Panc1 (cell line): ENCODE results near the gene FCN3. TPM values are rescaled to one million over a fixed set of nuclear protein-coding genes. Genes with fewer than 3 reads are reported as not detected.

Experiments
- ATAC-seq: fragments of 200-7000 bp; cut with Tn5 transposase; 2 replicates; pipeline ENCODE4 v1.9.1; 2020; ENCODE audit warnings: mild to moderate bottlenecking, moderate library complexity
- BruUV-seq: library from RNA; stranded (reverse); fragments of 400-500 nt; replicated peaks from 2 replicates; lab custom pipeline; 2021; lab: Mats Ljungman, UMichigan
- CTCF ChIA-PET: fragments of 300-600 bp; sonication (Branson Sonifier 250); formaldehyde crosslinking; loops from one replicate; lab custom pipeline; 2022; ENCODE audit warnings: antibody characterized with exemption; lab: Charles Lee
- POLR2A ChIA-PET: fragments of 300-600 bp; sonication (Branson Sonifier 250); formaldehyde crosslinking; loops from one replicate; lab custom pipeline; 2022; ENCODE audit warnings: antibody characterized with exemption; lab: Charles Lee
- DNase-seq: peaks from one replicate; pipeline ENCODE4 v3.0.0-alpha.2; 2010; ENCODE audit warnings: low read depth, low spot score
- H3K27ac ChIP-seq: 2 replicates; pipeline ENCODE4 v1.5.1; 2011; ENCODE audit warnings: mild to moderate bottlenecking, low read length, inconsistent platforms
- H3K27me3 ChIP-seq: fragments of 200-500 bp; sonication (Bioruptor generic); 2 replicates; pipeline ENCODE4 v1.6.0; 2014; ENCODE audit warnings: low read length, inconsistent platforms; ENCODE audit not compliant: control insufficient read depth, insufficient read depth
- H3K36me3 ChIP-seq: fragments of 200-500 bp; sonication (Bioruptor generic); 2 replicates; pipeline ENCODE4 v1.5.1; 2014; ENCODE audit warnings: inconsistent platforms, mild to moderate bottlenecking, low read length, moderate library complexity; ENCODE audit not compliant: control insufficient read depth, insufficient read depth
- H3K4me1 ChIP-seq: 2 replicates; pipeline ENCODE4 v1.5.1; 2011; ENCODE audit warnings: inconsistent platforms, mild to moderate bottlenecking, low read length, moderate library complexity; ENCODE audit not compliant: control insufficient read depth, insufficient read depth
- H3K4me3 ChIP-seq, 2 experiments: 2 replicates each; pipeline ENCODE4 v1.5.1; 2011 to 2012; ENCODE audit warnings: low read depth in 2 of 2, low read length in 2 of 2, mild to moderate bottlenecking in 2 of 2, inconsistent platforms in 1 of 2, moderate library complexity in 1 of 2
- H3K9me3 ChIP-seq: fragments of 200-500 bp; sonication (Bioruptor generic); 2 replicates; pipeline ENCODE4 v1.5.1; 2014; ENCODE audit warnings: low read depth, mild to moderate bottlenecking, inconsistent platforms, low read length, moderate library complexity; ENCODE audit not compliant: control insufficient read depth, insufficient read depth
- CTCF ChIP-seq: fragments of 450-650 bp; IDR thresholded peaks from 2 replicates; pipeline ENCODE4 v1.5.1; 2017; ENCODE audit warnings: mild to moderate bottlenecking
- POLR2AphosphoS5 ChIP-seq: IDR thresholded peaks from 2 replicates; pipeline ENCODE4 v1.6.1; 2012; ENCODE audit warnings: mild to moderate bottlenecking, low read depth, low read length, moderate library complexity
- REST ChIP-seq, 2 experiments: IDR thresholded peaks; 2 replicates each; pipeline ENCODE4 v1.6.1; 2011 to 2012; ENCODE audit warnings: low read depth in 2 of 2, control low read depth in 1 of 2, low read length in 1 of 2, mild to moderate bottlenecking in 1 of 2, moderate library complexity in 1 of 2; ENCODE audit not compliant: insufficient read depth in 1 of 2
- SIN3A ChIP-seq: IDR thresholded peaks from 2 replicates; pipeline ENCODE4 v1.6.1; 2012; ENCODE audit warnings: low read depth, mild to moderate bottlenecking, low read length, moderate library complexity, borderline replicate concordance; ENCODE audit not compliant: insufficient read depth
- TCF7L2 ChIP-seq: IDR thresholded peaks from 2 replicates; pipeline ENCODE4 v1.6.1; 2011; ENCODE audit warnings: mild to moderate bottlenecking, low read depth, low read length, inconsistent platforms
- in situ Hi-C: cut with HindIII; loops from 2 replicates; pipeline ENCODE4 v1.10.0; 2016; ENCODE audit warnings: low sequenced_read_pairs, low pct_unique_long_range_greater_than_20kb
- intact Hi-C: fragments of 100-400 bp; cut with micrococcal nuclease; formaldehyde crosslinking; loops from one replicate; pipeline ENCODE4 v1.10.0; 2022; ENCODE audit not compliant: unreplicated experiment
- total RNA-seq: library from RNA; stranded (reverse); gene quantifications from one replicate; pipeline ENCODE4 v1.2.1, GENCODE V29; 2021; ENCODE audit not compliant: unreplicated experiment

Gene FCN3
- total RNA-seq, 1 experiment from 2014 or later = not detected

- no peak for TF ChIP-seq TCF7L2
- no peak for TF ChIP-seq SIN3A
- no peak for TF ChIP-seq CTCF
- no TSS peak for BruUV-seq
- ChIA-PET CTCF (interaction anchor here (0.6 kb wide), 1 partner anchor 17 kb away, joined by 3 read pairs; no protein-coding TSS in a partner anchor), POLR2A (interaction anchor here (0.7 to 1.3 kb wide), 3 partner anchors 20 to 1040 kb away, joined by 3 to 5 read pairs (median 3); no protein-coding TSS in a partner anchor)
- Histone ChIP-seq H3K27me3 (no peaks in the 10 kb centered on the region), H3K27ac (no peak overlapping the region), H3K4me3 (no peak overlapping the region), H3K36me3 (no peaks in the 10 kb centered on the region), H3K9me3 (no peaks in the 10 kb centered on the region), H3K4me1 (peaks cover 29% of the 10 kb centered on the region)
- ATAC-seq = no peak
- intact Hi-C loops (no loop called here), in situ Hi-C loops (no loop called here)
- DNase-seq = no peak
Observed at GRCh38 chr1:27345272-27345671, 29.4 kb downstream of the FCN3 start.

DNA sequence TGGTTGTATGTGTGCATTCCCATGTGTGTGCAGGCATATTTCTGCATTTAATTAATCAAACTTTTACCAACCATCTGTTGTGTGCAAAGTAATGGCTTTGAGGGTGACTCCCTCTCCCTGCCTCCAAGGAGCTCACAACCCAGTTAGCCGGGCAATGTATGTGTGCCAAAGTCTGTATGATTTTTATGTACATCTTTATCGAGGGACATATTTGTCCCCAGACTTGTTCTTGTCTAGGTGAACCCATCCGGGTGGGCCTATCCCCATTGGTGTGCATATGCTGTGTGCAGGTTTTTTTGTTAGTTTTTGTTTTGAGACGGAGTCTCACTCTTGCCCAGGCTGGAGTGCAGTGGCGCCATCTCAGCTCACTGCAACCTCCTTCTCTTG, 31.0 kb downstream of the FCN3 start:
- in situ Hi-C loops (no loop called here), intact Hi-C loops (no loop called here)
- ChIA-PET POLR2A (interaction anchor here (0.5 to 0.6 kb wide), 4 partner anchors 24 to 366 kb away, joined by 3 to 14 read pairs (median 4); no protein-coding TSS in a partner anchor), CTCF (interaction anchor here (0.6 kb wide), 1 partner anchor 118 kb away, joined by 9 read pairs; no protein-coding TSS in a partner anchor)
- no peaks in the 10 kb centered on the region for H3K36me3 ChIP-seq
- H3K27me3 ChIP-seq = no peaks in the 10 kb centered on the region
- peaks cover 21% of the 10 kb centered on the region for H3K4me1 ChIP-seq
- no peaks in the 10 kb centered on the region for H3K9me3 ChIP-seq
- ATAC-seq (no peak), DNase-seq (no peak)
- BruUV-seq = no TSS peak
- H3K27ac ChIP-seq = no peak overlapping the region
- no peak for TF ChIP-seq SIN3A
- TF ChIP-seq REST (IDR thresholded peaks at IDR 0.05; ENCODE audit: insufficient read depth in 1 of 2, low read depth in 2 of 2, low read length in 1 of 2) = no peak
- TF ChIP-seq TCF7L2 = no peak
- no peak for TF ChIP-seq CTCF
- no peak for TF ChIP-seq POLR2AphosphoS5
- no peak overlapping the region for H3K4me3 ChIP-seq
